OCI-LY7 (cell line): Measurements from ENCODE around the gene ITGA5. TPM values are rescaled to one million over a fixed set of nuclear protein-coding genes. Genes with fewer than 3 reads are reported as not detected.

Experiments used
- BruUV-seq: library from RNA; stranded (reverse); fragments of 400-500 nt; replicated peaks from 2 replicates; lab custom pipeline; 2021; lab: Mats Ljungman, UMichigan
- CTCF ChIA-PET: fragments of 300-600 bp; sonication (Branson Sonifier 250); formaldehyde crosslinking; loops from one replicate; lab custom pipeline; 2022; ENCODE audit warnings: antibody characterized with exemption; ENCODE audit not compliant: unreplicated experiment; lab: Charles Lee
- POLR2A ChIA-PET: fragments of 300-600 bp; sonication (Branson Sonifier 250); formaldehyde crosslinking; loops from one replicate; lab custom pipeline; 2022; ENCODE audit warnings: antibody characterized with exemption; lab: Charles Lee
- DNase-seq: peaks from one replicate; pipeline ENCODE4 v3.0.0-alpha.2; 2015; ENCODE audit warnings: low spot score
- H2AFZ ChIP-seq: fragments of 200-600 bp; sonication (generic), shearing (Covaris generic); 2 replicates; pipeline ENCODE4 v1.6.1; 2014; ENCODE audit warnings: mild to moderate bottlenecking, antibody characterized with exemption, low read length, moderate library complexity
- H3K27ac ChIP-seq: fragments of 200-600 bp; sonication (generic); 2 replicates; pipeline ENCODE4 v1.5.1; 2014; ENCODE audit warnings: mixed run types, low read depth, mild to moderate bottlenecking, moderate library complexity, low read length, inconsistent platforms; ENCODE audit not compliant: poor library complexity, severe bottlenecking
- H3K36me3 ChIP-seq: fragments of 200-600 bp; sonication (generic); 2 replicates; pipeline ENCODE4 v1.6.1; 2014; ENCODE audit warnings: mild to moderate bottlenecking, antibody characterized with exemption, low read length, moderate library complexity, mixed read lengths; ENCODE audit not compliant: insufficient read depth
- H3K4me1 ChIP-seq: fragments of 200-600 bp; sonication (generic); 2 replicates; pipeline ENCODE4 v1.5.1; 2014; ENCODE audit warnings: mild to moderate bottlenecking, low read length; ENCODE audit not compliant: insufficient read depth, poor library complexity, severe bottlenecking
- H3K4me2 ChIP-seq: fragments of 200-600 bp; sonication (generic); 2 replicates; pipeline ENCODE4 v1.6.1; 2014; ENCODE audit warnings: mild to moderate bottlenecking, low read length
- H3K4me3 ChIP-seq: fragments of 200-600 bp; sonication (generic); 2 replicates; pipeline ENCODE4 v1.5.1; 2014; ENCODE audit warnings: mild to moderate bottlenecking, low read depth, low read length; ENCODE audit not compliant: poor library complexity, severe bottlenecking
- H3K79me2 ChIP-seq: fragments of 200-600 bp; sonication (generic); 2 replicates; pipeline ENCODE4 v1.6.1; 2016; ENCODE audit warnings: low read depth, mild to moderate bottlenecking, low read length, moderate library complexity, mixed read lengths; ENCODE audit not compliant: insufficient read depth
- H3K9me2 ChIP-seq: fragments of 200-600 bp; sonication (generic); 2 replicates; pipeline ENCODE4 v1.6.1; 2016; ENCODE audit warnings: mild to moderate bottlenecking, low read length, mixed read lengths; ENCODE audit not compliant: insufficient read depth
- H3K9me3 ChIP-seq: fragments of 200-600 bp; sonication (generic); 2 replicates; pipeline ENCODE4 v1.6.1; 2014; ENCODE audit warnings: mild to moderate bottlenecking, mixed run types, low read length, mixed read lengths
- H4K20me1 ChIP-seq: fragments of 200-600 bp; sonication (generic); 2 replicates; pipeline ENCODE4 v1.6.1; 2014; ENCODE audit warnings: mild to moderate bottlenecking, antibody characterized with exemption, low read length, moderate library complexity, mixed read lengths; ENCODE audit not compliant: insufficient read depth
- CTCF ChIP-seq: fragments of 200-600 bp; sonication (generic); conservative IDR thresholded peaks from 2 replicates; pipeline ENCODE4 v1.5.1; 2014; ENCODE audit warnings: mild to moderate bottlenecking, antibody characterized with exemption, low read length, moderate library complexity, mixed read lengths
- EZH2phosphoT487 ChIP-seq: fragments of 200-600 bp; sonication (generic); IDR thresholded peaks from 2 replicates; pipeline ENCODE4 v1.6.1; 2018; ENCODE audit warnings: low read depth, borderline replicate concordance, mild to moderate bottlenecking, mixed run types, antibody characterized with exemption, low read length, moderate library complexity, mixed read lengths
- intact Hi-C: fragments of 100-400 bp; cut with micrococcal nuclease; formaldehyde crosslinking; loops from one replicate; pipeline ENCODE4 v1.10.0; 2022; ENCODE audit not compliant: unreplicated experiment
- total RNA-seq, 2 experiments: library from RNA; depleted of rRNA in 1 of 2; stranded (reverse); fragments of >200 nt in 1 of 2; shearing (Covaris generic) in 1 of 2; gene quantifications; 2 replicates each; pipeline ENCODE4 v1.2.3, GENCODE V29; 2014 to 2022

The ITGA5 gene
- total RNA-seq, 2 experiments from 2014 or later, result 0.06 to 0.34 TPM

- no peak overlapping the region for H3K4me3 ChIP-seq
- H2AFZ ChIP-seq, result no peak overlapping the region
- POLR2A ChIA-PET, result no interaction called here
- no peaks in the 10 kb centered on the region for H3K79me2 ChIP-seq
- no peaks in the 10 kb centered on the region for H3K36me3 ChIP-seq
- H3K9me3 ChIP-seq, result no peaks in the 10 kb centered on the region
- no peaks in the 10 kb centered on the region for H3K9me2 ChIP-seq
- H3K4me2 ChIP-seq, result no peak overlapping the region
- no peaks in the 10 kb centered on the region for H4K20me1 ChIP-seq
- DNase-seq, result no peak
- intact Hi-C loops, result no loop called here
- TF ChIP-seq CTCF (no peak), EZH2phosphoT487 (no peak)
- CTCF ChIA-PET, result no interaction called here
- peaks cover 7% of the 10 kb centered on the region for H3K4me1 ChIP-seq
- no TSS peak for BruUV-seq
- H3K27ac ChIP-seq, result no peak overlapping the region
Observed at GRCh38 chr12:54421175-54421878, 2.3 kb upstream of the ITGA5 start.

GRCh38 chr12:54420766-54421144 is 1.7 kb upstream of the ITGA5 start:
- Histone ChIP-seq H3K36me3 (no peaks in the 10 kb centered on the region), H3K4me3 (no peak overlapping the region), H3K4me2 (no peak overlapping the region), H3K9me3 (no peaks in the 10 kb centered on the region), H3K27ac (no peak overlapping the region), H3K9me2 (no peaks in the 10 kb centered on the region), H3K4me1 (peaks cover 8% of the 10 kb centered on the region), H2AFZ (no peak overlapping the region), H3K79me2 (no peaks in the 10 kb centered on the region), H4K20me1 (no peaks in the 10 kb centered on the region)
- no peak for DNase-seq
- intact Hi-C loops, result no loop called here
- ChIA-PET POLR2A (interaction anchor here (1.2 kb wide), 1 partner anchor 19 kb away, joined by 4 read pairs; no protein-coding TSS in a partner anchor), CTCF (no interaction called here)
- TF ChIP-seq EZH2phosphoT487 (no peak), CTCF (no peak)
- no TSS peak for BruUV-seq

- POLR2A ChIA-PET, result no interaction called here
- H3K79me2 ChIP-seq, result no peaks in the 10 kb centered on the region
Observed at GRCh38 chr12:54418441-54419087, 502 bp downstream of the ITGA5 start.

More at GRCh38 chr12:54418441-54419087, 502 bp downstream of the ITGA5 start:
- H3K9me3 ChIP-seq, result no peaks in the 10 kb centered on the region
- peaks cover 13% of the 10 kb centered on the region for H3K4me1 ChIP-seq
- no peaks in the 10 kb centered on the region for H3K36me3 ChIP-seq
- TF ChIP-seq CTCF (no peak), EZH2phosphoT487 (no peak)
- no peak overlapping the region for H2AFZ ChIP-seq
- no peak overlapping the region for H3K4me2 ChIP-seq
- H3K27ac ChIP-seq, result no peak overlapping the region
- intact Hi-C loops, result no loop called here
- DNase-seq, result no peak
- CTCF ChIA-PET, result no interaction called here
- no TSS peak for BruUV-seq
- H3K9me2 ChIP-seq, result no peaks in the 10 kb centered on the region
- H3K4me3 ChIP-seq, result no peak overlapping the region
- H4K20me1 ChIP-seq, result no peaks in the 10 kb centered on the region
